MM.1S (cell line): ENCODE measurements around the gene ELL.

Experiments used
- DNase-seq: peaks from one replicate; pipeline ENCODE4 v3.0.0-alpha.2; 2015
- H2AFZ ChIP-seq: fragments of 300-600 bp; sonication (generic); 2 replicates; pipeline ENCODE4 v1.6.0; 2016; ENCODE audit warnings: antibody characterized with exemption, low read length
- H3F3A ChIP-seq: fragments of 300-600 bp; sonication (generic); 2 replicates; pipeline ENCODE4 v1.6.1; 2016; ENCODE audit warnings: mild to moderate bottlenecking, antibody characterized with exemption, low read length, moderate library complexity, mixed read lengths; ENCODE audit not compliant: insufficient read depth
- H3K27ac ChIP-seq: fragments of 300-600 bp; sonication (generic); 2 replicates; pipeline ENCODE4 v1.5.1; 2016; ENCODE audit warnings: mild to moderate bottlenecking, low read length
- H3K27me3 ChIP-seq: fragments of 300-600 bp; sonication (generic); replicated peaks from 2 replicates; pipeline ENCODE4 v1.6.0; 2016; ENCODE audit warnings: low read length; ENCODE audit not compliant: insufficient read depth
- H3K36me3 ChIP-seq: fragments of 300-600 bp; sonication (generic); replicated peaks from 2 replicates; pipeline ENCODE4 v1.6.1; 2016; ENCODE audit warnings: mild to moderate bottlenecking, low read length, mixed read lengths; ENCODE audit not compliant: insufficient read depth
- H3K4me1 ChIP-seq: fragments of 300-600 bp; sonication (generic); 2 replicates; pipeline ENCODE4 v1.6.1; 2016; ENCODE audit warnings: low read length, mixed read lengths
- H3K4me2 ChIP-seq: fragments of 300-600 bp; sonication (generic); 2 replicates; pipeline ENCODE4 v1.6.0; 2016; ENCODE audit warnings: low read depth, low read length
- H3K4me3 ChIP-seq: fragments of 300-600 bp; sonication (generic); 2 replicates; pipeline ENCODE4 v1.5.1; 2016; ENCODE audit warnings: low read length, mixed read lengths
- H3K79me2 ChIP-seq: fragments of 300-600 bp; sonication (generic); 2 replicates; pipeline ENCODE4 v1.6.1; 2016; ENCODE audit warnings: mixed run types, low read length, mixed read lengths
- H3K9ac ChIP-seq: fragments of 300-600 bp; sonication (generic); 2 replicates; pipeline ENCODE4 v1.6.1; 2016; ENCODE audit warnings: low read length, mixed read lengths
- H3K9me2 ChIP-seq: fragments of 300-600 bp; sonication (generic); replicated peaks from 2 replicates; pipeline ENCODE4 v1.6.1; 2016; ENCODE audit warnings: mild to moderate bottlenecking, low read length, mixed read lengths; ENCODE audit not compliant: insufficient read depth
- H3K9me3 ChIP-seq: fragments of 300-600 bp; sonication (generic); replicated peaks from 2 replicates; pipeline ENCODE4 v1.6.1; 2016; ENCODE audit warnings: mild to moderate bottlenecking, low read length, mixed read lengths; ENCODE audit not compliant: insufficient read depth
- H4K20me1 ChIP-seq: fragments of 300-600 bp; sonication (generic); 2 replicates; pipeline ENCODE4 v1.6.1; 2016; ENCODE audit warnings: mild to moderate bottlenecking, low read length, moderate library complexity, mixed read lengths; ENCODE audit not compliant: insufficient read depth
- CTCF ChIP-seq: fragments of 300-600 bp; sonication (generic); IDR thresholded peaks from 2 replicates; pipeline ENCODE4 v1.5.1; 2016; ENCODE audit warnings: antibody characterized with exemption, low read length, mixed read lengths
- EZH2 ChIP-seq: fragments of 300-600 bp; sonication (generic); optimal IDR thresholded peaks from 2 replicates; pipeline ENCODE3; 2017; ENCODE audit warnings: low read depth, mild to moderate bottlenecking, antibody characterized with exemption, low read length, mixed read lengths
- EZH2phosphoT487 ChIP-seq: fragments of 300-600 bp; sonication (generic); IDR thresholded peaks from 2 replicates; pipeline ENCODE4 v1.6.1; 2018; ENCODE audit warnings: antibody characterized with exemption, low read length

Gene ELL

GRCh38 chr19:18429717-18430416, 92.0 kb downstream of the ELL start:
- Histone ChIP-seq H4K20me1 (no peaks in the 10 kb centered on the region), H3K27ac (no peak overlapping the region), H2AFZ (peak overlapping the region; percentile 77; the same call in 1 of the 2 replicates), H3K79me2 (no peaks in the 10 kb centered on the region), H3K9ac (peak overlapping the region; percentile 56; the same call in 1 of the 2 replicates), H3K4me3 (peak overlapping the region; percentile 68), H3K36me3 (no peaks in the 10 kb centered on the region), H3F3A (no peaks in the 10 kb centered on the region), H3K9me2 (no peaks in the 10 kb centered on the region), H3K27me3 (peaks cover 16% of the 10 kb centered on the region; the same call in 1 of the 2 replicates), H3K4me2 (peak overlapping the region; percentile 97), H3K9me3 (no peaks in the 10 kb centered on the region), H3K4me1 (peaks cover 4% of the 10 kb centered on the region; the same call in 1 of the 2 replicates)
- no peak for TF ChIP-seq EZH2
- no peak for TF ChIP-seq EZH2phosphoT487
- TF ChIP-seq CTCF = no peak
- DNase-seq = no peak

- H3K9ac ChIP-seq = peak overlapping the region; percentile 56; the same call in 1 of the 2 replicates
- H3K27ac ChIP-seq = no peak overlapping the region
- TF ChIP-seq EZH2 (no peak), EZH2phosphoT487 (no peak), CTCF (no peak)
- no peaks in the 10 kb centered on the region for H3F3A ChIP-seq
- no peaks in the 10 kb centered on the region for H3K9me2 ChIP-seq
- peak; percentile 77 for DNase-seq
- H3K9me3 ChIP-seq = no peaks in the 10 kb centered on the region
- no peaks in the 10 kb centered on the region for H3K36me3 ChIP-seq
- peak overlapping the region; percentile 97 for H3K4me2 ChIP-seq
- H3K4me3 ChIP-seq = peak overlapping the region; percentile 68
- H3K27me3 ChIP-seq = peaks cover 10% of the 10 kb centered on the region; the same call in 1 of the 2 replicates
- H3K79me2 ChIP-seq = no peaks in the 10 kb centered on the region
- H4K20me1 ChIP-seq = no peaks in the 10 kb centered on the region
- H3K4me1 ChIP-seq = peaks cover 4% of the 10 kb centered on the region; the same call in 1 of the 2 replicates
- peak overlapping the region; percentile 77 for H2AFZ ChIP-seq
These were observed 92.8 kb downstream of the ELL start for GRCh38 chr19:18428787-18429674.

GRCh38 chr19:18428173-18428786, 93.6 kb downstream of the ELL start:
- Histone ChIP-seq H3K27ac (no peak overlapping the region), H3K4me1 (peaks cover 4% of the 10 kb centered on the region; the same call in 1 of the 2 replicates), H3K36me3 (no peaks in the 10 kb centered on the region), H3K9me3 (no peaks in the 10 kb centered on the region), H3K4me2 (peak overlapping the region; percentile 97; the same call in 1 of the 2 replicates), H3K79me2 (no peaks in the 10 kb centered on the region), H3K9me2 (no peaks in the 10 kb centered on the region), H2AFZ (no peak overlapping the region), H3F3A (no peaks in the 10 kb centered on the region), H3K27me3 (peaks cover 7% of the 10 kb centered on the region; the same call in 1 of the 2 replicates), H4K20me1 (no peaks in the 10 kb centered on the region), H3K4me3 (no peak overlapping the region), H3K9ac (no peak overlapping the region)
- TF ChIP-seq EZH2 = no peak
- TF ChIP-seq EZH2phosphoT487 = no peak
- no peak for TF ChIP-seq CTCF
- DNase-seq = no peak
